ENCODE measurements around the gene DGKA. TPM values are rescaled to one million over a fixed set of nuclear protein-coding genes. Genes with fewer than 3 reads are reported as not detected.

Gene DGKA
- total and polyA plus RNA-seq, 2 experiments from 2014 or later, result 16.1 to 24.6 TPM

DNA sequence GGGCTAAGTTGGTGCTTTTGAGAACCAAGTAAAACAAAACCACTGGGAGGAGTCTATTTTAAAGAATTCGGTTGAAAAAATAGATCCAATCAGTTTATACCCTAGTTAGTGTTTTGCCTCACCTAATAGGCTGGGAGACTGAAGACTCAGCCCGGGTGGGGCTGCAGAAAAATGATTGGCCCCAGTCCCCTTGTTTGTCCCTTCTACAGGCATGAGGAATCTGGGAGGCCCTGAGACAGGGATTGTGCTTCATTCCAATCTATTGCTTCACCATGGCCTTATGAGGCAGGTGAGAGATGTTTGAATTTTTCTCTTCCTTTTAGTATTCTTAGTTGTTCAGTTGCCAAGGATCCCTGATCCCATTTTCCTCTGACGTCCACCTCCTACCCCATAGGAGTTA is 41.1 kb downstream of the DGKA start (continued):
- TF ChIP-seq, protein P1, sequence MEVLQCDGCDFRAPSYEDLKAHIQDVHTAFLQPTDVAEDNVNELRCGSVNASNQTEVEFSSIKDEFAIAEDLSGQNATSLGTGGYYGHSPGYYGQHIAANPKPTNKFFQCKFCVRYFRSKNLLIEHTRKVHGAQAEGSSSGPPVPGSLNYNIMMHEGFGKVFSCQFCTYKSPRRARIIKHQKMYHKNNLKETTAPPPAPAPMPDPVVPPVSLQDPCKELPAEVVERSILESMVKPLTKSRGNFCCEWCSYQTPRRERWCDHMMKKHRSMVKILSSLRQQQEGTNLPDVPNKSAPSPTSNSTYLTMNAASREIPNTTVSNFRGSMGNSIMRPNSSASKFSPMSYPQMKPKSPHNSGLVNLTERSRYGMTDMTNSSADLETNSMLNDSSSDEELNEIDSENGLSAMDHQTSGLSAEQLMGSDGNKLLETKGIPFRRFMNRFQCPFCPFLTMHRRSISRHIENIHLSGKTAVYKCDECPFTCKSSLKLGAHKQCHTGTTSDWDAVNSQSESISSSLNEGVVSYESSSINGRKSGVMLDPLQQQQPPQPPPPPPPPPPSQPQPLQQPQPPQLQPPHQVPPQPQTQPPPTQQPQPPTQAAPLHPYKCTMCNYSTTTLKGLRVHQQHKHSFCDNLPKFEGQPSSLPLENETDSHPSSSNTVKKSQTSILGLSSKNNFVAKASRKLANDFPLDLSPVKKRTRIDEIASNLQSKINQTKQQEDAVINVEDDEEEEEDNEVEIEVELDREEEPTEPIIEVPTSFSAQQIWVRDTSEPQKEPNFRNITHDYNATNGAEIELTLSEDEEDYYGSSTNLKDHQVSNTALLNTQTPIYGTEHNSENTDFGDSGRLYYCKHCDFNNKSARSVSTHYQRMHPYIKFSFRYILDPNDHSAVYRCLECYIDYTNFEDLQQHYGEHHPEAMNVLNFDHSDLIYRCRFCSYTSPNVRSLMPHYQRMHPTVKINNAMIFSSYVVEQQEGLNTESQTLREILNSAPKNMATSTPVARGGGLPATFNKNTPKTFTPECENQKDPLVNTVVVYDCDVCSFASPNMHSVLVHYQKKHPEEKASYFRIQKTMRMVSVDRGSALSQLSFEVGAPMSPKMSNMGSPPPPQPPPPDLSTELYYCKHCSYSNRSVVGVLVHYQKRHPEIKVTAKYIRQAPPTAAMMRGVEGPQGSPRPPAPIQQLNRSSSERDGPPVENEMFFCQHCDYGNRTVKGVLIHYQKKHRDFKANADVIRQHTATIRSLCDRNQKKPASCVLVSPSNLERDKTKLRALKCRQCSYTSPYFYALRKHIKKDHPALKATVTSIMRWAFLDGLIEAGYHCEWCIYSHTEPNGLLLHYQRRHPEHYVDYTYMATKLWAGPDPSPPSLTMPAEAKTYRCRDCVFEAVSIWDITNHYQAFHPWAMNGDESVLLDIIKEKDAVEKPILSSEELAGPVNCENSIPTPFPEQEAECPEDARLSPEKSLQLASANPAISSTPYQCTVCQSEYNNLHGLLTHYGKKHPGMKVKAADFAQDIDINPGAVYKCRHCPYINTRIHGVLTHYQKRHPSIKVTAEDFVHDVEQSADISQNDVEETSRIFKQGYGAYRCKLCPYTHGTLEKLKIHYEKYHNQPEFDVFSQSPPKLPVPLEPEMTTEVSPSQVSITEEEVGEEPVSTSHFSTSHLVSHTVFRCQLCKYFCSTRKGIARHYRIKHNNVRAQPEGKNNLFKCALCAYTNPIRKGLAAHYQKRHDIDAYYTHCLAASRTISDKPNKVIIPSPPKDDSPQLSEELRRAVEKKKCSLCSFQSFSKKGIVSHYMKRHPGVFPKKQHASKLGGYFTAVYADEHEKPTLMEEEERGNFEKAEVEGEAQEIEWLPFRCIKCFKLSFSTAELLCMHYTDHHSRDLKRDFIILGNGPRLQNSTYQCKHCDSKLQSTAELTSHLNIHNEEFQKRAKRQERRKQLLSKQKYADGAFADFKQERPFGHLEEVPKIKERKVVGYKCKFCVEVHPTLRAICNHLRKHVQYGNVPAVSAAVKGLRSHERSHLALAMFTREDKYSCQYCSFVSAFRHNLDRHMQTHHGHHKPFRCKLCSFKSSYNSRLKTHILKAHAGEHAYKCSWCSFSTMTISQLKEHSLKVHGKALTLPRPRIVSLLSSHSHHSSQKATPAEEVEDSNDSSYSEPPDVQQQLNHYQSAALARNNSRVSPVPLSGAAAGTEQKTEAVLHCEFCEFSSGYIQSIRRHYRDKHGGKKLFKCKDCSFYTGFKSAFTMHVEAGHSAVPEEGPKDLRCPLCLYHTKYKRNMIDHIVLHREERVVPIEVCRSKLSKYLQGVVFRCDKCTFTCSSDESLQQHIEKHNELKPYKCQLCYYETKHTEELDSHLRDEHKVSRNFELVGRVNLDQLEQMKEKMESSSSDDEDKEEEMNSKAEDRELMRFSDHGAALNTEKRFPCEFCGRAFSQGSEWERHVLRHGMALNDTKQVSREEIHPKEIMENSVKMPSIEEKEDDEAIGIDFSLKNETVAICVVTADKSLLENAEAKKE (CRISPR knock-in tag; IDR thresholded peaks at IDR 0.05), result no peak
- TF ChIP-seq STAT1 (IDR thresholded peaks at IDR 0.05; ENCODE audit: unreplicated experiment), result no peak
- TF ChIP-seq CTCF (conservative IDR thresholded peaks at IDR 0.05; ENCODE audit: low read depth in 2 of 2), result no peak

DNA sequence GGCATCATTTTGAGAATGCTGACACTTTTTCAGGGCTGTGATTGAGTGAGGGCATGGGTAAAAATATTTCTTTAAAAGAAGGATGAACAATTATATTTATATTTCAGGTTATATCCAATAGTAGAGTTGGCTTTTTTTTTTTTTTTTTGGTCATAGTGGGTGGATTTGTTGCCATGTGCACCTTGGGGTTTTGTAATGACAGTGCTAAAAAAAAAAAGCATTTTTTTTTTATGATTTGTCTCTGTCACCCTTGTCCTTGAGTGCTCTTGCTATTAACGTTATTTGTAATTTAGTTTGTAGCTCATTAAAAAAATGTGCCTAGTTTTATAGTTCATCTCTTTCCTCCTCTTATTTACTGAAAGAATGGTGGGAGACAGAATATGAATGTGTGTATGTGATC is 41.5 kb downstream of the DGKA start:
- peaks cover 1% of the 10 kb centered on the region for H3K27me3 Mint-ChIP-seq (ENCODE audit: insufficient read depth, low read depth, poor library complexity)
- TF ChIP-seq ZNF331 (CRISPR knock-in tag; IDR thresholded peaks at IDR 0.05; ENCODE audit: low read depth), result no peak
- TF ChIP-seq NANOG (IDR thresholded peaks at IDR 0.05; ENCODE audit: borderline replicate concordance), result no peak
- no peak for TF ChIP-seq EZH2 (IDR thresholded peaks at IDR 0.05; ENCODE audit: low read depth, unreplicated experiment)
- TF ChIP-seq JUNB (IDR thresholded peaks at IDR 0.05; ENCODE audit: unreplicated experiment), result no peak
- no peak for TF ChIP-seq ZNF114 (CRISPR knock-in tag; IDR thresholded peaks at IDR 0.05)
- no peak for TF ChIP-seq POLR2AphosphoS5 (IDR thresholded peaks at IDR 0.05; ENCODE audit: low read depth)
- TF ChIP-seq EZH2phosphoT487 (IDR thresholded peaks at IDR 0.05; ENCODE audit: unreplicated experiment), result no peak
- no peak for TF ChIP-seq STAT1 (IDR thresholded peaks at IDR 0.05; ENCODE audit: unreplicated experiment)
- TF ChIP-seq CTCF (conservative IDR thresholded peaks at IDR 0.05; ENCODE audit: low read depth in 2 of 2), result no peak
- no peak for TF ChIP-seq ETS1 (IDR thresholded peaks at IDR 0.05)
- TF ChIP-seq CREB1 (CRISPR knock-in tag; IDR thresholded peaks at IDR 0.05; ENCODE audit: low read depth), result no peak

More for the DNA sequence above, 41.5 kb downstream of the DGKA start:
- Histone ChIP-seq H2AFZ (no peak overlapping the region), H3K4me3 (peak overlapping the region; percentile 47), H3K36me3 (ENCODE audit: insufficient read depth) (0 out of 2 replicates have a peak, but pooled peaks cover 9% of the 10 kb centered on the region), H3K9me2 (ENCODE audit: insufficient read depth) (no peaks in the 10 kb centered on the region), H3K27ac (ENCODE audit: low read depth) (peak overlapping the region; percentile 82), H3K4me2 (peak overlapping the region; percentile 69), H3F3A (replicated peaks; ENCODE audit: low read depth) (no peaks in the 10 kb centered on the region; the same call in 1 of the 2 replicates), H3K79me2 (replicated peaks; ENCODE audit: insufficient read depth) (peaks cover 45% of the 10 kb centered on the region), H3K27me3 (ENCODE audit: insufficient read depth) (no peaks in the 10 kb centered on the region), H3K4me1 (ENCODE audit: insufficient read depth) (peaks cover 12% of the 10 kb centered on the region), H4K20me1 (replicated peaks; ENCODE audit: insufficient read depth) (peaks cover 10% of the 10 kb centered on the region; the same call in 1 of the 2 replicates)
- ATAC-seq (no peak), DNase-seq (ENCODE audit: low spot score) (no peak)
- Mint-ChIP-seq H3K4me3 (no peak overlapping the region), H3K27ac (peak overlapping the region; percentile 47; the same call in 1 of the 2 replicates), H3K36me3 (ENCODE audit: low read depth) (peaks cover 32% of the 10 kb centered on the region), H3K9me3 (no peaks in the 10 kb centered on the region), H3K4me1 (peaks cover 16% of the 10 kb centered on the region)

Data from GM23338 (cell line).